ENCODE measurements around the gene CAPN8.

CAPN8 gene

DNA sequence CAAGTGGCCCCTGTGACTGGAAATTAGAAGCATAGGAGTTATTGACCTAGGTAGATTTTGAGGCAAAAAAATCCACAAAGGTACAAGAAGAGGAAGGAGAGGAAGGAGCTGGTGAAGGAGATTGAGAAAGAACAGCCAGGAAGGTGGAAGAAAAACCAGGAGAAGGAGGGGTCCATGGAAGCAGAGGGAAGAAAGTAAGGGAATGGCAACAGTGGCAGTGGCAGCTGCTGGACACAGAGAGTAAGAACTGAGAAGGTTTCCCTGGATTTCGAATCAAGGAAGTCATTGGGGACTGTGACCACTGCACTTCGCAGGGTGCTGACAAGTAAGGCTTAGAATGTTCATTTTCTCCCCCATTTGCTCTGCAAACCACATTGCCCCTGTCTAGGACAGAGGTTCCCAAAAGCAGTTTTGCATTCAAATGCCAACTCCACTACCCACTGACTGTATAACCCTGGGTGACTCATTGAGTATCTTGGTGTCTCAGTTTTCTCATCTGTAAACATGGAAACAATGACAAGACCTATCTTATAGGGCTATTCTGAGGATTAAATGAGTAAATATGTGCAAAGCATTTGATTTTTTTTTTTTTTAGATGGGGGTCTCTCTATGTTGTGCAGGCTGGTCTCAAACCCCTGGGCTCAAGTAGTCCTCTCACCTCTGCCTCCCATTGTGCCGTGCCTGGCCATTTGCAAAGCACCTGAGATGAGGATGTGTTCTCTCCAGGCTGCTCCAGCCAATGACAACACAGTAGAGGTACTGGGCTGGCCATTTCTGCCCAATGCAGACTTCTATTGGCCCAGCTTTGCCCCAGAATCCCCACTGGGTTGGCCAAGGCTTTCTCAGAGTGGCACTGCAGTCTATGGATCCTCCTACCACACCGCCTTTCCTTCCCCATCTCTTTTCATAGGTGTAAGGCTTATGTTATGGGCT is 37.5 kb upstream of the CAPN8 start:
- no peak for DNase-seq (ENCODE audit: low spot score)

GRCh38 chr1:223700942-223701637 is 35.6 kb upstream of the CAPN8 start:
- no peak for DNase-seq (ENCODE audit: low spot score)

DNA sequence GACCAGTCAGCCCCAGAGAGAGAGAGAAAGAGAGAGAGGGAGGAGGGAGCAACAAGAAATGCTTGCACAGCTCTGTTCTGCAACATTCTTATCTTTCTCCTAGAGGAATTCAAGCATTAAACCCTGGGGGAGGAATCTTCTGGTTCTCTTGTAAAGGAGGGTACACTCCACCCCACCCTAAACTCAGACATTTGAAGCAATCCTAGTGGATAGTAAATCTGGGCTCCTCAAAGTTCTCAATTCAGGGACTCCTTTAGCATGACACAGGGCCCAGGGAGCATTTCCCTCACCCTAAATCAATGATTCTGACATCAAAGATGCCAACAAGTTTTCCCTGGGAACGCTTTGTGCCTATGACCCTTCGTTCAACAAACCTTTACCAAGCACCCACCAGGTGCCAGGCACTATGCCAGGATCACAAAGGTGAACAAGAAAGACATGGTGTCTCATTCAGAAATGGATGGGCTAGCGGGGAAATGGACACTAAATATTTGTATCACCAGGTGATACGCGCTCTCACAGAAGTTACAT is 35.0 kb upstream of the CAPN8 start:
- no peak for DNase-seq (ENCODE audit: low spot score)

- no peak for DNase-seq (ENCODE audit: low spot score)
These were observed 30.4 kb upstream of the CAPN8 start for GRCh38 chr1:223695941-223696340.

DNA sequence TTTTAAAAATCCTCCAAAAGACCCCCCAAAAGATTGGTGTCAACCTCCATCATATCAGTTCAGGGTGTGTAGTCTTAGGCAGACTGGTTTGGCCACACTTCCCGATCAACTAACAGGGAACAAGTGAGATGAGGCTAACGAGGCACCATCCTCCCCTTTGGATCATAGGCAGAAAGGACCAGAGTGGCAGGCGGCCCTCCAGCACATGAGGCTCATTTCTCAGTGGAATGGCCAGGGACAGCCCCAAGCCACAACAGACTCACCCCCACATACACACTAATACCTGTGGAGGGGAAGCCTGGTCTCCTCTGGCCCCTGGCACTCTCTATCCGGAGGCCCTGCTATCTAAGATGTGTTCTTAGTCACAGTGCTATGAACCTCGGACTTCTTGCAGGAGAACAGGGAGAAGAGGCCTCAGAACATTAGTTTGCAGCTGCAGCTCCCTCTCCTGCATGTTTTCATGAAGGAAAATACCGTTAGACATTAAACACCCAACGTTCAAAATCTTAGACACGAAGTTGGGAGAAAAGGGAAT is 29.6 kb upstream of the CAPN8 start:
- no peak for DNase-seq (ENCODE audit: low spot score)

DNA sequence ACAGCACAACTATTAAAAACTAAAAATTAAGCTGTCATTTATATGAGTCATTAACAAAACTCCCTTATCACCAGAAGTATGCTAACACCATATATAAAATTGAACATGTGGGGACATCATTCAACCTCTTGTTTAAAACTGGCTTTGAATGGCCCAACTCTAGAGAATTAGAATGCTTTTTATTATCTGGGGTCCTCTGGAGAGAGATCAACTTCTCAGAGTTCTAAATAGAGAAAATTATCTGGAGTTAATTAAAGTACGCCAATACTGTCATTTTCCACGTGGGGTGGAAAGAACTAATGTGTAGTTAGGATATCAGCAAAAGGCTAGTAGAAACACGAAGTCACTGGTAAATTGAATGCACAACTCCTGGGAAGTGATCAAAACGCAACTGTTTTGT is 25.6 kb upstream of the CAPN8 start:
- DNase-seq (ENCODE audit: low spot score), result no peak

DNA sequence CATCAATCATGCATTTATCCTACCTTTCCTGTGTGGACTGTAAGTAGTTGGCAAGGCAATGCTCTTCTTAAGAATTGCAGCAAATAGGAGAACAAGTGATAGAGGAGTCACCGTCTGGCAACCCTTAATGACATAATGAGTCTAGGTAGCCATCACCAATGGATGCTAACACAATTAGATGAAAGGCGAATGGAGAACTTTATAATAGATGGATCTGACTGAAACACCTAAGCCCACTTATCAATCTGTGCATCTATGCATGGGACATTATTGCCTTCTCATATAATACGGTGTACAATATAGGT is 18.9 kb upstream of the CAPN8 start:
- no peak for DNase-seq (ENCODE audit: low spot score)

GRCh38 chr1:223683586-223684487 is 18.3 kb upstream of the CAPN8 start:
- DNase-seq (ENCODE audit: low spot score), result peak; percentile 68

DNA sequence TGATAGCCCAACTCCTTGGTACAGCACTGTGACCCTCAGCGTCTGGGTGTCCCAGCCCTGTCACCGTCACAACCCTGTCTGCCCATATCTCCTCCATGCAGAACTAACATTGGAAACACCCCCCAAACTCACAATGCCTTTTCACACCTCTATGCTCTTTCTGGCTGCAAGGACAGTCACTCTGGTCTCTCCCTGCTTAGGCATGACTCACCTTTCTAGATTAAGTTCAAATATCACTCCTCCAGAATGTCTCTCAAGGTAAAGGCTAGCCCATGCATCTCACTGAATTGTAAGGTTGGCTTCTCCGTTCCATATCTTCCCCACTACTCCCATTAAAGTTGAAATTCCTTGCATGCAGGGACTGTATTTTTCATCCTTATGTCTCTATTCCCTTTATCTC is 17.0 kb upstream of the CAPN8 start:
- DNase-seq (ENCODE audit: low spot score), result no peak

GRCh38 chr1:223680188-223680587 is 14.7 kb upstream of the CAPN8 start:
- no peak for DNase-seq (ENCODE audit: low spot score)

GRCh38 chr1:223678841-223679240 is 13.3 kb upstream of the CAPN8 start:
- no peak for DNase-seq (ENCODE audit: low spot score)

- DNase-seq (ENCODE audit: low spot score), result no peak
These were observed 8.8 kb upstream of the CAPN8 start for GRCh38 chr1:223674119-223674890.

GRCh38 chr1:223670458-223671159 is 5.1 kb upstream of the CAPN8 start:
- DNase-seq (ENCODE audit: low spot score), result peak; percentile 28

GRCh38 chr1:223669003-223669795 is 3.7 kb upstream of the CAPN8 start:
- no peak for DNase-seq (ENCODE audit: low spot score)

- DNase-seq (ENCODE audit: low spot score), result no peak
These were observed 2.1 kb upstream of the CAPN8 start for GRCh38 chr1:223667484-223668182.

DNA sequence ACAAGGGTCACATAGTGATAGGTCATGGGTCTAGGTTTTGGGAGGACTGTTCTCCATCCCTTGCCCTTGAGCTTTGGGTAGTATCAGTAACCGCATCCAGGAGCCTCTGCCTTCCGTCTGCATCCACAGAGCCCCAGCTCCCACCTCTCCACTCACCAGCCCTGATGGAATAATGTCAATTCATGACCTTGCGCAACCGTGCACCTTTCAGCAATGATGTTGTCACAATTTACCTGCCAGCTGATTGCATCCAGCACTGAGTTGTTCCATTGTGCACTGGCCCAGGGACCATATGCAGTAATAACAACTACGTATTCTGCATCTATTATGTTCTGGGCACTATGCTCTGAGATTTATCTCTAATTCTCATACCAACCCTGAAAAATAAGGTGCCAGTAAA is 1.4 kb downstream of the CAPN8 start:
- DNase-seq (ENCODE audit: low spot score), result no peak

DNA sequence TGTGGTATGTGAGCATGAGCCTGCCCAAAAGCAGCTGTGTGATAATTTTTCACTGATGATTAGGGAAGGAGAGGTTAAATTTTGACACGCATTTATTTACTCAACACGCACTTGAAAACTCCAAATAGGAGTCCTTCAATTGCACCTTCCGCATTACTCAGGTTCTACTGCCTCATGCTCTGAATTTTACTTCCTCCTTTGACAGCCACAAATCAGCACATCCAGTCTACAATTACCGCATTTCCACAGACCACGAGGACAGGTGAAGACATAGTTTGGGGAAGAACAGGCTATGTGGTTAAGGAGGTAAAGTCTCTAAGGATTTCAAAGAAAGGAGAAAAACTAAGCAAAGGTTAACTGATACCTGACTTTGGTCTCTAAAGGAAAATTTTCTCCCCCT is 2.6 kb downstream of the CAPN8 start:
- no peak for DNase-seq (ENCODE audit: low spot score)

DNA sequence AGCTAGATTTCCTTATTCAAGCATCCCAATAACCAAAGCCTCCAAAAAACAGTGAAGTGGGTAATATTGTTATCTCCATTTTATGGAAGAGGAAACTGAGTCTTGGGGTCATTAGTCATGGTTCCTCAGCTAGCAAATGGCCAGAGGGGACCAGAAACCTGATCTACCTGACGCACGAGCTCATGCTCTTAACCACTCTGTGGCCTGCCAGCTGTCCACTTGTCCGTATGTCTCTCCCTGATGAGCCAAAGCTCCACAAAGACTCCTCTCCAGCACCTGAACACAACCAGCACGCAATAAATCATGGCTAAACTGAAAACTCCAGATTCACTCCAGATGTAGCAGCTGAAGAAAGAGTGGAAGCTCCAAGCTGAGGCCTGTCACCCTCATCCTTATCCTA is 5.8 kb downstream of the CAPN8 start:
- no peak for DNase-seq (ENCODE audit: low spot score)

- DNase-seq (ENCODE audit: low spot score), result no peak
These were observed 7.5 kb downstream of the CAPN8 start for GRCh38 chr1:223657978-223658377.
